ENCODE data around the gene CPE. TPM values are rescaled to one million over a fixed set of nuclear protein-coding genes. Genes with fewer than 3 reads are reported as not detected.

Gene CPE
- total and polyA plus RNA-seq, 4 donors, result 3.0 to 5.6 (median 4.5) TPM

DNA sequence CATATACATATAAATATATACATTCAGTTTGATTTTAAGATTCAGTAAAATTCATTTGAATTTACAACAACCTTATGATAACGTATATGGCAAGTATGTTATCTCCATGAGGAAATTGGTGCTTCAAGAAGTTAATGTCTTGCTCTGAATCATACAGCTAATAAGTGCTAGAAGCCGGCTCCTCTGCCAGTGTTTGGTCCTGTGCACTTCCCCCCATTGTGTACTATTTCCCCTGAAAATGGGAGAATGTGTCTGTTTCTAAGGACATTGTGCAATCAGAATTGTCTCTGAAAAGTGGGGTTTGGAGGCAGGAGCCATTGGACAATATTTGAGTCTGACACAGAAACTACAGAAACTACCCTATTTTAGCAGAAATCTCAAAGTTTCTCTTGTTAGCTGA is 135.9 kb downstream of the CPE start:
- Histone ChIP-seq H3K9me3 (ENCODE audit: control insufficient read depth in 4 of 4, low read length in 3 of 4) (no peaks in the 10 kb centered on the region), H3K36me3 (ENCODE audit: control insufficient read depth in 4 of 4, insufficient read depth in 3 of 4, low read depth in 1 of 4, low read length in 3 of 4) (no peaks in the 10 kb centered on the region), H3K27me3 (ENCODE audit: control insufficient read depth in 4 of 4, insufficient read depth in 4 of 4, low read length in 3 of 4) (peaks cover 0 to 3% (median 0%) of the 10 kb centered on the region in 4 donors), H3K4me3 (ENCODE audit: low read depth in 1 of 3, low read length in 3 of 3) (no peak overlapping the region), H3K27ac (ENCODE audit: low read depth in 1 of 2, low read length in 2 of 2) (no peak overlapping the region), H3K9ac (ENCODE audit: low read depth in 1 of 2, low read length in 2 of 2) (no peak overlapping the region), H3K4me1 (ENCODE audit: control insufficient read depth in 4 of 4, insufficient read depth in 4 of 4, low read length in 3 of 4) (peaks cover 0 to 14% (median 9%) of the 10 kb centered on the region in 4 donors)
- no peak for DNase-seq (ENCODE audit: low spot score)
- TF ChIP-seq SP1 (IDR thresholded peaks at IDR 0.05), result no peak
- no peak for TF ChIP-seq RAD21 (IDR thresholded peaks at IDR 0.05)
- TF ChIP-seq JUND (IDR thresholded peaks at IDR 0.05), result no peak
- no peak for TF ChIP-seq EGR1 (IDR thresholded peaks at IDR 0.05; ENCODE audit: low read depth in 2 of 2)
- no peak for TF ChIP-seq NR2F2 (IDR thresholded peaks at IDR 0.05)
- TF ChIP-seq HNF4G (IDR thresholded peaks at IDR 0.05), result no peak
- TF ChIP-seq YY1 (IDR thresholded peaks at IDR 0.05), result no peak
- TF ChIP-seq, protein P1, sequence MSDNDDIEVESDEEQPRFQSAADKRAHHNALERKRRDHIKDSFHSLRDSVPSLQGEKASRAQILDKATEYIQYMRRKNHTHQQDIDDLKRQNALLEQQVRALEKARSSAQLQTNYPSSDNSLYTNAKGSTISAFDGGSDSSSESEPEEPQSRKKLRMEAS (IDR thresholded peaks at IDR 0.05), result no peak
- TF ChIP-seq, protein P2, sequence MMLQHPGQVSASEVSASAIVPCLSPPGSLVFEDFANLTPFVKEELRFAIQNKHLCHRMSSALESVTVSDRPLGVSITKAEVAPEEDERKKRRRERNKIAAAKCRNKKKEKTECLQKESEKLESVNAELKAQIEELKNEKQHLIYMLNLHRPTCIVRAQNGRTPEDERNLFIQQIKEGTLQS (IDR thresholded peaks at IDR 0.05), result no peak
- no peak for TF ChIP-seq RXRA (IDR thresholded peaks at IDR 0.05)
- TF ChIP-seq GABPA (IDR thresholded peaks at IDR 0.05 in 1 of 2, conservative IDR thresholded peaks at IDR 0.05 in 1 of 2), result no peak
- TF ChIP-seq, protein P3, sequence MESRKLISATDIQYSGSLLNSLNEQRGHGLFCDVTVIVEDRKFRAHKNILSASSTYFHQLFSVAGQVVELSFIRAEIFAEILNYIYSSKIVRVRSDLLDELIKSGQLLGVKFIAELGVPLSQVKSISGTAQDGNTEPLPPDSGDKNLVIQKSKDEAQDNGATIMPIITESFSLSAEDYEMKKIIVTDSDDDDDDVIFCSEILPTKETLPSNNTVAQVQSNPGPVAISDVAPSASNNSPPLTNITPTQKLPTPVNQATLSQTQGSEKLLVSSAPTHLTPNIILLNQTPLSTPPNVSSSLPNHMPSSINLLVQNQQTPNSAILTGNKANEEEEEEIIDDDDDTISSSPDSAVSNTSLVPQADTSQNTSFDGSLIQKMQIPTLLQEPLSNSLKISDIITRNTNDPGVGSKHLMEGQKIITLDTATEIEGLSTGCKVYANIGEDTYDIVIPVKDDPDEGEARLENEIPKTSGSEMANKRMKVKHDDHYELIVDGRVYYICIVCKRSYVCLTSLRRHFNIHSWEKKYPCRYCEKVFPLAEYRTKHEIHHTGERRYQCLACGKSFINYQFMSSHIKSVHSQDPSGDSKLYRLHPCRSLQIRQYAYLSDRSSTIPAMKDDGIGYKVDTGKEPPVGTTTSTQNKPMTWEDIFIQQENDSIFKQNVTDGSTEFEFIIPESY (IDR thresholded peaks at IDR 0.05), result no peak
- TF ChIP-seq TAF1 (conservative IDR thresholded peaks at IDR 0.05), result no peak
- WGBS, result 85% methylated on average over 2 of the region's 2 CpGs

DNA sequence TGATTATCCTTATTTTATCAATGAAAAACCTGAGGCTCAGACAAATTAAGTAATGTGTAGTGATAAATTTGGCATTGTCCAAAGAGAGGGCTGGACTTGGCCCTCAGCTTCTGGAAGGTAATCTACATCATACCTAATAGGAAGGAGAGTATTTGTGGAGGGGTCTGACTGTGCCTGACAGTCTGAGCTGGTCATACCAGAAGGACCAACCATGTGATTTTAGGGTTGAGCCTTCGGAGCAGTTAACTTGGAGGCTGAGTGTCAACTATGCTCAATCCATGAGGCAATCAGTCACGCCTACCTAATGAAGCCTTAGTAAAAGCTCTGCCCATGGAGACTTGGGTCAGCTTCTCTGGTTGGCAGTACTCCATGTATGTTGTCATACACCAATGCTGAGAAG is 136.4 kb downstream of the CPE start:
- WGBS, result 88% methylated on average over 2 of the region's 2 CpGs

DNA sequence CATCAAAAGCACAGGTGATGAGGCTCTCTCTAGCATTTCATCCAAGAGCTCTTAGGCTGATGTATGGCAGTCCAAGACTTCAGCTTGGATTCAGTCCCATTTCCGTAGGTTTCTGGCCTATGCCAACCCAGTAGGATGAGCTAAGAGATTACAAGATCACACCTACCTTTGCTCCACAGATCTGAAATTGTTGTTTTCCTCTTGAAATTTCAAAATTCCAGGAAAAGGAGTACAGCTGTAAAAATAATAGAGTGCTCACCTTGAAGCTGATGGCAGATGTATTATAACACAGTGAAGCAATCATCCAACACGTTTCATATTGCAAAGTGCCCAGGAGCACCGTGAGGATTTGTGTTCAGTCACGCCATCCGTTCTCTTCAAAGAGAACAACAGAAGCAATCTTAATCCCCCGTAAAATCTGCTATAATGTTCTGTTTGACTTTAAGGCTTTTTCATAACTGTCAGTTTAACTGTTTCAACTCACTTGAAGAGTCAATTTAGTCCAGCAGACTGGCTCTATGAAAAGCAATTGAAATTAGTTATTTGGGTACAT is 137.5 kb downstream of the CPE start:
- Histone ChIP-seq H3K27me3 (ENCODE audit: control insufficient read depth in 4 of 4, insufficient read depth in 4 of 4, low read length in 3 of 4) (peaks cover 0 to 3% (median 0%) of the 10 kb centered on the region in 4 donors), H3K4me1 (ENCODE audit: control insufficient read depth in 4 of 4, insufficient read depth in 4 of 4, low read length in 3 of 4) (peaks cover 0 to 14% (median 9%) of the 10 kb centered on the region in 4 donors), H3K36me3 (ENCODE audit: control insufficient read depth in 4 of 4, insufficient read depth in 3 of 4, low read depth in 1 of 4, low read length in 3 of 4) (no peaks in the 10 kb centered on the region), H3K9me3 (ENCODE audit: control insufficient read depth in 4 of 4, low read length in 3 of 4) (no peaks in the 10 kb centered on the region), H3K4me3 (ENCODE audit: low read depth in 1 of 3, low read length in 3 of 3) (no peak overlapping the region), H3K27ac (ENCODE audit: low read depth in 1 of 2, low read length in 2 of 2) (no peak overlapping the region), H3K9ac (ENCODE audit: low read depth in 1 of 2, low read length in 2 of 2) (no peak overlapping the region)
- TF ChIP-seq HNF4A (conservative IDR thresholded peaks at IDR 0.05) (no peak), RAD21 (IDR thresholded peaks at IDR 0.05) (no peak), YY1 (IDR thresholded peaks at IDR 0.05) (no peak), NR2F2 (IDR thresholded peaks at IDR 0.05) (no peak), FOXA1 (IDR thresholded peaks at IDR 0.05) (no peak), SP1 (IDR thresholded peaks at IDR 0.05) (no peak)
- TF ChIP-seq, protein P4, sequence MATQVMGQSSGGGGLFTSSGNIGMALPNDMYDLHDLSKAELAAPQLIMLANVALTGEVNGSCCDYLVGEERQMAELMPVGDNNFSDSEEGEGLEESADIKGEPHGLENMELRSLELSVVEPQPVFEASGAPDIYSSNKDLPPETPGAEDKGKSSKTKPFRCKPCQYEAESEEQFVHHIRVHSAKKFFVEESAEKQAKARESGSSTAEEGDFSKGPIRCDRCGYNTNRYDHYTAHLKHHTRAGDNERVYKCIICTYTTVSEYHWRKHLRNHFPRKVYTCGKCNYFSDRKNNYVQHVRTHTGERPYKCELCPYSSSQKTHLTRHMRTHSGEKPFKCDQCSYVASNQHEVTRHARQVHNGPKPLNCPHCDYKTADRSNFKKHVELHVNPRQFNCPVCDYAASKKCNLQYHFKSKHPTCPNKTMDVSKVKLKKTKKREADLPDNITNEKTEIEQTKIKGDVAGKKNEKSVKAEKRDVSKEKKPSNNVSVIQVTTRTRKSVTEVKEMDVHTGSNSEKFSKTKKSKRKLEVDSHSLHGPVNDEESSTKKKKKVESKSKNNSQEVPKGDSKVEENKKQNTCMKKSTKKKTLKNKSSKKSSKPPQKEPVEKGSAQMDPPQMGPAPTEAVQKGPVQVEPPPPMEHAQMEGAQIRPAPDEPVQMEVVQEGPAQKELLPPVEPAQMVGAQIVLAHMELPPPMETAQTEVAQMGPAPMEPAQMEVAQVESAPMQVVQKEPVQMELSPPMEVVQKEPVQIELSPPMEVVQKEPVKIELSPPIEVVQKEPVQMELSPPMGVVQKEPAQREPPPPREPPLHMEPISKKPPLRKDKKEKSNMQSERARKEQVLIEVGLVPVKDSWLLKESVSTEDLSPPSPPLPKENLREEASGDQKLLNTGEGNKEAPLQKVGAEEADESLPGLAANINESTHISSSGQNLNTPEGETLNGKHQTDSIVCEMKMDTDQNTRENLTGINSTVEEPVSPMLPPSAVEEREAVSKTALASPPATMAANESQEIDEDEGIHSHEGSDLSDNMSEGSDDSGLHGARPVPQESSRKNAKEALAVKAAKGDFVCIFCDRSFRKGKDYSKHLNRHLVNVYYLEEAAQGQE (IDR thresholded peaks at IDR 0.05), result no peak
- TF ChIP-seq, protein P2 (IDR thresholded peaks at IDR 0.05), result no peak
- 87% methylated on average over 6 of the region's 6 CpGs for WGBS
- no peak for DNase-seq (ENCODE audit: low spot score)

More for the DNA sequence above, 136.4 kb downstream of the CPE start:
- no peak overlapping the region for H3K27ac ChIP-seq (ENCODE audit: low read depth in 1 of 2, low read length in 2 of 2)
- H3K9ac ChIP-seq (ENCODE audit: low read depth in 1 of 2, low read length in 2 of 2), result no peak overlapping the region
- peaks cover 0 to 14% (median 9%) of the 10 kb centered on the region in 4 donors for H3K4me1 ChIP-seq (ENCODE audit: control insufficient read depth in 4 of 4, insufficient read depth in 4 of 4, low read length in 3 of 4)
- DNase-seq (ENCODE audit: low spot score), result no peak
- peaks cover 0 to 3% (median 0%) of the 10 kb centered on the region in 4 donors for H3K27me3 ChIP-seq (ENCODE audit: control insufficient read depth in 4 of 4, insufficient read depth in 4 of 4, low read length in 3 of 4)
- TF ChIP-seq FOXA1 (IDR thresholded peaks at IDR 0.05), result no peak
- TF ChIP-seq, protein P1 (IDR thresholded peaks at IDR 0.05), result no peak
- H3K9me3 ChIP-seq (ENCODE audit: control insufficient read depth in 4 of 4, low read length in 3 of 4), result no peaks in the 10 kb centered on the region
- H3K4me3 ChIP-seq (ENCODE audit: low read depth in 1 of 3, low read length in 3 of 3), result no peak overlapping the region
- no peaks in the 10 kb centered on the region for H3K36me3 ChIP-seq (ENCODE audit: control insufficient read depth in 4 of 4, insufficient read depth in 3 of 4, low read depth in 1 of 4, low read length in 3 of 4)
